Right renal cortex interstitium (tissue), 3 donors: ENCODE data around the gene FABP3. TPM values are rescaled to one million over a fixed set of nuclear protein-coding genes. Genes with fewer than 3 reads are reported as not detected.

ENCODE experiments used
- DNase-seq, 3 donors: peaks; one replicate each; pipeline ENCODE4 v3.0.0-alpha.2; 2013; ENCODE audit warnings: low read depth in 3 of 3, low spot score in 2 of 3
- polyA plus RNA-seq, 3 donors: library from polyadenylated mRNA; unstranded; fragments of 120-200 nt; gene quantifications; one replicate each; pipeline ENCODE4 v1.2.1, GENCODE V29; 2013; ENCODE audit not compliant: insufficient read length in 3 of 3

Gene FABP3
- polyA plus RNA-seq, 3 donors = 77.2 to 91.3 (median 87.8) TPM

GRCh38 chr1:31324992-31325391 lies 47.9 kb downstream of the FABP3 start:
- DNase-seq = no peak

DNA sequence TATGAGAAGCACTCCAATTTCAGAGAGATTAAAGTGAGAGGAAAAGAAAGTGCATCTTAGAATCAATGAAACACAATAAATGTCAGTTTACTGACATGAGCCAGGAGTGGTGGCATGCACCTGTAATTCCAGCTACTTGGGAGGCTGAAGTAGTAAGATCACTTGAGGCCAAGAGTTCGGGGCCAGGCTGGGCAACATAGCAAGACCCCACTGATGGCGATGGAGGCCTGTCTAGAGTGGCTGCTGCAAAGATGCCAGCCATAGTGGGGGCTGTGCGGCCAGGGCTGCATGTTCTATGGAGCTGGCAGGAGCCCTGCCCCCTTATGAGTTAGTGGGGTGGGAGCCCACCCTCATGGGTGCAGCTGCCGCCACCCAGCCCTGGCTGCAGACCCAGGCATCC lies 48.8 kb downstream of the FABP3 start:
- DNase-seq = no peak

DNA sequence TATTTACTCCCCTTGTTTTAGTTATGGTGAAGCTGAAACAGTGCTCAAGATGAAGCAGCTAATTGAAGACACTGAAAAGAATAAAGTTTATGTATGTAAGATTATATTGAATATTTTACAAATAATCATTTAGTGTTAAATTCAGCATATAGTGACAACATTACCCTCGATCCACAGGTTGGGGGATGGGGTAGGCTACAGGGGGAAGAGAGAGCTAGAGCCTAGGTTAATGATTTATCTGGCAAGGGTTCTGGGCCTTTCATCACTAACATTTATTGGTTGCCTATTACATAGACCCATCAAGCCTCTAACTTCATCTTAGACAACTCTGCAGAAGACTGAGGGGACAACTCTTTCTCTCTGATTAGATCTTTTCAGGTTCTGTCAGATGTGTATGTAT lies 54.7 kb downstream of the FABP3 start:
- no peak for DNase-seq

GRCh38 chr1:31315902-31316301 lies 57.0 kb downstream of the FABP3 start:
- no peak for DNase-seq

Other genes with a start within 250 kb of the FABP3 start
- 1 to 10 TPM; 3.4 to 3.9 (median 3.5) TPM for gene NKAIN1, start 133.2 kb downstream of the FABP3 start, polyA plus RNA-seq
- gene SNRNP40, start 76.3 kb downstream of the FABP3 start, polyA plus RNA-seq = 10 to 100 TPM; 66.8 to 76.8 (median 73.1) TPM
- 10 to 100 TPM; 51.3 to 56.1 (median 53.9) TPM for gene ZCCHC17, start 76.0 kb downstream of the FABP3 start, polyA plus RNA-seq
- 10 to 100 TPM; 32.6 to 38.6 (median 35.9) TPM for gene SERINC2, start 40.1 kb upstream of the FABP3 start, polyA plus RNA-seq
- 10 to 100 TPM; 34.3 to 46.8 (median 39.5) TPM for gene TINAGL1, start 203.4 kb upstream of the FABP3 start, polyA plus RNA-seq
- under 1 TPM; 0.17 to 0.38 (median 0.18) TPM for gene HCRTR1, start 244.6 kb upstream of the FABP3 start, polyA plus RNA-seq